ENCODE results near the gene UBE2U.

UBE2U gene

GRCh38 chr1:64203420-64203819 is at the start of gene UBE2U:
TSS of gene UBE2U (plus strand) at chr1:64203623. CDS start at chr1:64204051, 428 bp downstream.
- DNase-seq: no peak

GRCh38 chr1:64155278-64155677 is 48.1 kb upstream of the UBE2U start:
- no peak for DNase-seq

GRCh38 chr1:64161357-64161941 is 42.0 kb upstream of the UBE2U start:
- no peak for DNase-seq

- DNase-seq: no peak
Measured at GRCh38 chr1:64162151-64162550, 41.3 kb upstream of the UBE2U start.

- no peak for DNase-seq
Measured at GRCh38 chr1:64162804-64163203, 40.6 kb upstream of the UBE2U start.

- no peak for DNase-seq
Measured at GRCh38 chr1:64163431-64163830, 40.0 kb upstream of the UBE2U start.

GRCh38 chr1:64163970-64164369 is 39.5 kb upstream of the UBE2U start:
- DNase-seq: no peak

- DNase-seq: no peak
Measured at GRCh38 chr1:64166629-64167028, 36.8 kb upstream of the UBE2U start.

- no peak for DNase-seq
Measured at GRCh38 chr1:64167176-64167575, 36.2 kb upstream of the UBE2U start.

GRCh38 chr1:64171246-64171645 is 32.2 kb upstream of the UBE2U start:
- no peak for DNase-seq

GRCh38 chr1:64171797-64172281 is 31.6 kb upstream of the UBE2U start:
- peak; percentile 90 for DNase-seq

GRCh38 chr1:64172458-64172983 is 30.9 kb upstream of the UBE2U start:
- peak; percentile 6 for DNase-seq

GRCh38 chr1:64173336-64173940 is 30.0 kb upstream of the UBE2U start:
- no peak for DNase-seq

GRCh38 chr1:64175639-64176038 is 27.8 kb upstream of the UBE2U start:
- DNase-seq: no peak

- DNase-seq: peak; percentile 6
Measured at GRCh38 chr1:64176659-64177058, 26.8 kb upstream of the UBE2U start.

GRCh38 chr1:64179588-64179987 is 23.8 kb upstream of the UBE2U start:
- DNase-seq: no peak

- no peak for DNase-seq
Measured at GRCh38 chr1:64182207-64182606, 21.2 kb upstream of the UBE2U start.

- no peak for DNase-seq
Measured at GRCh38 chr1:64183395-64184002, 19.9 kb upstream of the UBE2U start.

- no peak for DNase-seq
Measured at GRCh38 chr1:64184003-64184440, 19.4 kb upstream of the UBE2U start.

- DNase-seq: no peak
Measured at GRCh38 chr1:64186138-64186897, 17.1 kb upstream of the UBE2U start.

- no peak for DNase-seq
Measured at GRCh38 chr1:64186898-64187280, 16.5 kb upstream of the UBE2U start.

- DNase-seq: no peak
Measured at GRCh38 chr1:64187646-64188045, 15.8 kb upstream of the UBE2U start.

GRCh38 chr1:64192290-64192689 is 11.1 kb upstream of the UBE2U start:
- no peak for DNase-seq
